HFF-Myc (cell line): Measurements from ENCODE around the gene SH3RF1.

Experiments used
- DNase-seq: peaks from one replicate; pipeline ENCODE4 v3.0.0-alpha.2; 2011; ENCODE audit warnings: low read depth; ENCODE audit errors: extremely low read depth
- H3K4me3 ChIP-seq: replicated peaks from 2 replicates; pipeline ENCODE4 v1.5.1; 2011; ENCODE audit warnings: low read depth, mild to moderate bottlenecking, control low read depth, low read length
- CTCF ChIP-seq: IDR thresholded peaks from 2 replicates; pipeline ENCODE4 v1.5.1; 2012; ENCODE audit warnings: mild to moderate bottlenecking, low read depth, low read length, control low read depth; ENCODE audit errors: missing control alignments

SH3RF1 gene

GRCh38 chr4:169102026-169102425, 168.7 kb downstream of the SH3RF1 start:
- no peak for TF ChIP-seq CTCF
- no peak for DNase-seq

GRCh38 chr4:169100670-169101101, 170.1 kb downstream of the SH3RF1 start:
- DNase-seq: no peak
- no peak overlapping the region for H3K4me3 ChIP-seq
- no peak for TF ChIP-seq CTCF

More at GRCh38 chr4:169102026-169102425, 168.7 kb downstream of the SH3RF1 start:
- H3K4me3 ChIP-seq: no peak overlapping the region

GRCh38 chr4:169099771-169100180, 171.0 kb downstream of the SH3RF1 start:
- no peak for DNase-seq
- no peak for TF ChIP-seq CTCF
- no peak overlapping the region for H3K4me3 ChIP-seq

GRCh38 chr4:169098969-169099690, 171.6 kb downstream of the SH3RF1 start:
- no peak overlapping the region for H3K4me3 ChIP-seq
- DNase-seq: no peak
- TF ChIP-seq CTCF: no peak

- H3K4me3 ChIP-seq: no peak overlapping the region
- no peak for TF ChIP-seq CTCF
- no peak for DNase-seq
These were observed 172.2 kb downstream of the SH3RF1 start for GRCh38 chr4:169098532-169098931.

- no peak overlapping the region for H3K4me3 ChIP-seq
- DNase-seq: no peak
- no peak for TF ChIP-seq CTCF
These were observed 172.7 kb downstream of the SH3RF1 start for GRCh38 chr4:169098054-169098497.

GRCh38 chr4:169096221-169096620, 174.5 kb downstream of the SH3RF1 start:
- no peak for TF ChIP-seq CTCF
- DNase-seq: no peak
- no peak overlapping the region for H3K4me3 ChIP-seq
